ENCODE data around the gene SPATA31E1.

The SPATA31E1 gene

DNA sequence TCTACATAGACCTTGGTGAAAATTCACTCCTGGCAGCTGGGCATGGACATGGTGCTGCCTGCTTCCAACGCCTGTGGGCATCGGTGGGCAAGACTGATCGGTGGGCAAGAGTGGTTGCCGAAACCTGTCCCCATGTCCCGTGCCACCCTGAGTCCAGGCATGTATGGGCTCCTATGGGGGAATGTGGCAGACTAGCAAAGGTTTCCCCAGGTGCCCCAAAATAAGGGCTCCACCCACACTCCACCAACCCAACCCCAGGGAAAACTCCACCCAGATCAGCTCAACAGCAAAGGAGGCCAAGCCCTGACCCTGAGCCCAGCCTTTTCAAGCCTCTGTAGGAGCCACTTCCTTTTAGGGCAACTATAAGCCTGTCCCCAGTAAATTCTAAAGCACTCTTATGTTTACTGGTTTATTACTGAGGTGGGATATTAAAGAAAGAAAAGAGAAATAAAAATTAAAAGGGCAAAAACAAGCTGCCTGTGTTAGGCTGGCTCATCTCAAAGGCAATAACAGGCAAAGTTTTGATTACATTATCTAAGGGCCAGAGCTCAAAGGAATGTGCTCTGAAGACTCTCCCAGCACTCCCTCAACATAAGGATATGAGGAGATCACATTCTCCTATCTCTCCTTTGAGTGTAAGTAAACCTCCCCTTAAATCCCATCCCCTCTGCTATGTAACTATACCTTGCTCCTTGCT is 8.9 kb upstream of the SPATA31E1 start:
- Histone ChIP-seq H3K27ac (ENCODE audit: low read depth, low read length, severe bottlenecking) (peak overlapping the region; percentile 81), H3K4me3 (ENCODE audit: extremely low read depth, insufficient read depth, low read length, poor library complexity, severe bottlenecking) (no peak overlapping the region), H3K36me3 (ENCODE audit: control insufficient read depth, insufficient read depth, low read length) (no peaks in the 10 kb centered on the region), H3K9me3 (ENCODE audit: control insufficient read depth, low read length) (peaks cover 11% of the 10 kb centered on the region), H3K4me1 (ENCODE audit: control insufficient read depth, insufficient read depth, low read length, poor library complexity, severe bottlenecking) (peaks cover 17% of the 10 kb centered on the region)
- 94 to 96% methylated on average over 2 to 5 of the region's 5 CpGs for WGBS, 2 experiments (ENCODE audit: insufficient coverage in 2 of 2)

DNA sequence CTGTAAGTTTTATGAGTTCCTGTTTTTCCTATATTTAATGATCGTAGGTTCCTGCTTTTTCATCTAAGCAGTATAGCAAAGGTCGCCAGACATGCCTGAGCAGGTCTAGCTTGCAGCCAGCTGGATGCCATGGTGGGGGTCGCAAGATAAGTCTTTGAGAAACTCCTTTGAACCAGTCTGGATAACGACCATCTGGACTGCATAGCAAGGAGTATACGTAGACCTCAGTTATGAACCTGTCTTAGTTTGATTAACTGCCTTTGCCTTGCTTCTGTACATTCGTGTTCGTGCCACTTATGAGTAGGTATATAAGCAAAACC is 8.4 kb upstream of the SPATA31E1 start:
- 84 to 88% methylated on average over 6 to 7 of the region's 7 CpGs for WGBS, 2 experiments (ENCODE audit: insufficient coverage in 2 of 2)
- peaks cover 20% of the 10 kb centered on the region for H3K4me1 ChIP-seq (ENCODE audit: control insufficient read depth, insufficient read depth, low read length, poor library complexity, severe bottlenecking)
- peak overlapping the region; percentile 81 for H3K27ac ChIP-seq (ENCODE audit: low read depth, low read length, severe bottlenecking)
- H3K9me3 ChIP-seq (ENCODE audit: control insufficient read depth, low read length) = peaks cover 14% of the 10 kb centered on the region
- no peak overlapping the region for H3K4me3 ChIP-seq (ENCODE audit: extremely low read depth, insufficient read depth, low read length, poor library complexity, severe bottlenecking)
- no peaks in the 10 kb centered on the region for H3K36me3 ChIP-seq (ENCODE audit: control insufficient read depth, insufficient read depth, low read length)

DNA sequence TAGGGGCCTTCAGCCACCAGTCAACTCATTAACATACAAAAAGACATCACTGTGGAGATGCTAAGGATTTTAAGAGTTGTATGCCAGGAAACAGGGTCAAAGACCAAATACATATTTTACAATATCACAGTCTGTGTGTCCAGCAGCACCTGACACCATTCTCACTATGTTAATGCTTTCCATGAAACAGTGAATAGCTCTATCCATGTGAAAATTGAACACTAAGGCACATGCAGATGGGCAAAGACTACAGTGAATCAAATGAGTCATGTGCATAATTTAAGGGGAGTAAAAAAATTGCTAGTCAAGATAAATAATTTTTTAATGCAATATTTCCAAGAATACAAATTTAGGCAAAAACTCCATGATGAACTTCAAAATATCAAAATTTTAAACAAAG is 7.6 kb upstream of the SPATA31E1 start:
- H3K4me1 ChIP-seq (ENCODE audit: control insufficient read depth, insufficient read depth, low read length, poor library complexity, severe bottlenecking) = peaks cover 20% of the 10 kb centered on the region
- H3K4me3 ChIP-seq (ENCODE audit: extremely low read depth, insufficient read depth, low read length, poor library complexity, severe bottlenecking) = no peak overlapping the region
- no peak overlapping the region for H3K27ac ChIP-seq (ENCODE audit: low read depth, low read length, severe bottlenecking)
- H3K9me3 ChIP-seq (ENCODE audit: control insufficient read depth, low read length) = peaks cover 14% of the 10 kb centered on the region
- H3K36me3 ChIP-seq (ENCODE audit: control insufficient read depth, insufficient read depth, low read length) = no peaks in the 10 kb centered on the region

DNA sequence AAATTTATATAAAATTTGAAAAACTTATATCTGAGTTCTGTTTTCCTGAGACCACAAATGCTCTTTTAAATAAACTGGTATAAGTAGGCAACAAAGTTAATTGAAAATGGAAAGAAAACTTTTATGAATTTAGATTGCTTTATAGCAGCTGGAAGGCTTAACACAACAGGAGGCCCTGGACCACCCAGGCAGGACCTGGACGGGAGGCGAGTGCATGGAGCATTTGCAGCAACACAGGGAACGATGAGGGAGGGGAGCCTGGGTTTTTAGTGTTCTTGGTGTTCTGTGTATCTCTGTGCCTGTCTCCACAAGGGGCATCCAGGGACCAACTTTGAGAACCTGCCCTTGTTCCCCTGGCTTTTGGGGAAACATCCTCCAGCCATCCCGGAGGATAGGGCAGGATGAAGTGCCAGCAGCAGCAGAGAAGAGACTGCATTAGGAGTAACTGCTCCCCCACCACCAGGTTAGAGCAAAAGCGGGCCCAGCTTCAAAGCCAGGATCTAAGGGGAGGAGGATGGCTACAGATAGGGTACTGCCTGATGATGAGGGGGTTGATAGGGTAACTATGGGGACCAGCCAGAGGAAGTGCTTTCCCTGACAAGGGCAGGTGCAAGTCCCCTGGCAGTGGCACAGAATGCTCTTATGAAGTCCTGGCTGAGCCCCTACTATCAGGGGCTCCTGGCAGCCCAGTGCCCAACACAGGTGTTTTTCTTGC is 6.7 kb upstream of the SPATA31E1 start:
- Histone ChIP-seq H3K4me3 (ENCODE audit: extremely low read depth, insufficient read depth, low read length, poor library complexity, severe bottlenecking) (no peak overlapping the region), H3K4me1 (ENCODE audit: control insufficient read depth, insufficient read depth, low read length, poor library complexity, severe bottlenecking) (peaks cover 16% of the 10 kb centered on the region), H3K9me3 (ENCODE audit: control insufficient read depth, low read length) (peaks cover 14% of the 10 kb centered on the region), H3K36me3 (ENCODE audit: control insufficient read depth, insufficient read depth, low read length) (no peaks in the 10 kb centered on the region), H3K27ac (ENCODE audit: low read depth, low read length, severe bottlenecking) (no peak overlapping the region)
- 84% methylated on average over 4 of the region's 5 CpGs for WGBS, 2 experiments (ENCODE audit: insufficient coverage in 2 of 2)

DNA sequence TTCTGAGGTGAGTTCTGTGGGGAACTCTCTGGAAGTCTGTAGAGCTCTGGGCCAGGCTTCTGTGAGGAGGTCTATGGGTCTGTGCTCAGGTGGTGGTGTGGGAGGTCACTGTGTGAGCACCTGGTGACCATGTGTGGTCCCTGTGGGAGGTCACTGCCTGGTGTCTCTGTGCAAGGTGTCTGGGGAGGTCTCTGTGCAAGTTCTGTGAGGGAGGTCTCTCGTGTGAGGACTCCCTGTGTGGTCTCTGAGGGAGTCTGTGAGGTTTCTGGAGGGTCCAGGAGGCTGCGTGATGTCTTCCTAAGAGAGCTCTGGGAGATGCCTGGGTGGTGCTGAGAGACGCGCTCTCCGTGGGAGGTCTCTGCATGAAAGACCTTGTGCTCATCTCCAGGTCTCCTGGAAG is 6.0 kb upstream of the SPATA31E1 start:
- peaks cover 14% of the 10 kb centered on the region for H3K9me3 ChIP-seq (ENCODE audit: control insufficient read depth, low read length)
- 88 to 92% methylated on average over 3 to 5 of the region's 5 CpGs for WGBS, 2 experiments (ENCODE audit: insufficient coverage in 2 of 2)
- peaks cover 16% of the 10 kb centered on the region for H3K4me1 ChIP-seq (ENCODE audit: control insufficient read depth, insufficient read depth, low read length, poor library complexity, severe bottlenecking)
- no peak overlapping the region for H3K27ac ChIP-seq (ENCODE audit: low read depth, low read length, severe bottlenecking)
- no peaks in the 10 kb centered on the region for H3K36me3 ChIP-seq (ENCODE audit: control insufficient read depth, insufficient read depth, low read length)
- H3K4me3 ChIP-seq (ENCODE audit: extremely low read depth, insufficient read depth, low read length, poor library complexity, severe bottlenecking) = no peak overlapping the region

DNA sequence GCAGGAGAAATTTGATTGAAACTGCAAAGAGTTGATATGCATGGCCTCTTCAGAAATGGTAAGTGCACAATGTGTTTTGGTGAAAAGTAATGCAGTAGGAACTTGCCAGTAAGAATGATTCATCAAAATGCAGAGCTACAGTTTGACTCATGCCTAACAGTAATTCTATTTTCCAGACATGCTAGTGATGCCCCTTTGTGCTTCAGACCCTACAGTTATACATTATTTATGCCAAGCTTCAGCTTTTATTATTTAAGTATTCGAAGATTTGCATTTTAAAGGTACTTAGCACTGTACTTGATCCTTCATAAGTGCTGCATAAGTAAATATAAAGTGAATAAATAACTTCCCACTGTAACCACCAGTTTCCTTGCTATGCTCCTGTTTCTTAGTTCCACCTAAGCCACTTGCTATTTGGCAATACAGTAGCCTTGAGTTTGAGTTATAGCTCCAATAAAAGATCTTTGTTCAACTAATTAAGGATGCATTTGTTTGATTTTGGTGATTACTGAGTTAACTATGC is 3.6 kb upstream of the SPATA31E1 start:
- Histone ChIP-seq H3K4me3 (ENCODE audit: extremely low read depth, insufficient read depth, low read length, poor library complexity, severe bottlenecking) (no peak overlapping the region), H3K4me1 (ENCODE audit: control insufficient read depth, insufficient read depth, low read length, poor library complexity, severe bottlenecking) (peaks cover 6% of the 10 kb centered on the region), H3K36me3 (ENCODE audit: control insufficient read depth, insufficient read depth, low read length) (no peaks in the 10 kb centered on the region), H3K27ac (ENCODE audit: low read depth, low read length, severe bottlenecking) (no peak overlapping the region), H3K9me3 (ENCODE audit: control insufficient read depth, low read length) (peaks cover 14% of the 10 kb centered on the region)
- no CpG with 5 or more reads among the region's 1 CpG for WGBS, 2 experiments (ENCODE audit: insufficient coverage in 2 of 2)

DNA sequence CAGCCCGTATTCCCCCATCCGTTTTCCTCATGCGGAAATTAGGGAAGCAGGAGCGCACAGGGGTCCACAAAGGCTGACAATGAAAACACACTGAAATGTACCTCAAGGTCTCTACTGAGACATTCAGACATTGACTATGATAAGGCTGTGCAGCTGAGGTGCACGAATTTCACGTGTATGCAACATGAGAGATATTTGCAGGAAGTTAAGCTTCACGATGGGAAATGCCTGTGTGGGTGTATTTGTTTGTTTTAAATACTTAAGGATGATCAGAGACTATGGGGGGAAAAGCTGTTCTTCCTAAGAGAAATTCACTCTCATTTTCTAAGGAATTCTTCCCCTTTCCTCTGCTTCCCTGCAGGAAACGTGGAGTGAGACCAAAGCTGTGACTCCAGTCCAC is 2.6 kb upstream of the SPATA31E1 start:
- WGBS, 2 experiments (ENCODE audit: insufficient coverage in 2 of 2) = 80 to 83% methylated on average over 3 to 6 of the region's 8 CpGs
- H3K4me1 ChIP-seq (ENCODE audit: control insufficient read depth, insufficient read depth, low read length, poor library complexity, severe bottlenecking) = peaks cover 3% of the 10 kb centered on the region
- no peak overlapping the region for H3K27ac ChIP-seq (ENCODE audit: low read depth, low read length, severe bottlenecking)
- H3K36me3 ChIP-seq (ENCODE audit: control insufficient read depth, insufficient read depth, low read length) = no peaks in the 10 kb centered on the region
- H3K4me3 ChIP-seq (ENCODE audit: extremely low read depth, insufficient read depth, low read length, poor library complexity, severe bottlenecking) = no peak overlapping the region
- H3K9me3 ChIP-seq (ENCODE audit: control insufficient read depth, low read length) = peaks cover 14% of the 10 kb centered on the region

DNA sequence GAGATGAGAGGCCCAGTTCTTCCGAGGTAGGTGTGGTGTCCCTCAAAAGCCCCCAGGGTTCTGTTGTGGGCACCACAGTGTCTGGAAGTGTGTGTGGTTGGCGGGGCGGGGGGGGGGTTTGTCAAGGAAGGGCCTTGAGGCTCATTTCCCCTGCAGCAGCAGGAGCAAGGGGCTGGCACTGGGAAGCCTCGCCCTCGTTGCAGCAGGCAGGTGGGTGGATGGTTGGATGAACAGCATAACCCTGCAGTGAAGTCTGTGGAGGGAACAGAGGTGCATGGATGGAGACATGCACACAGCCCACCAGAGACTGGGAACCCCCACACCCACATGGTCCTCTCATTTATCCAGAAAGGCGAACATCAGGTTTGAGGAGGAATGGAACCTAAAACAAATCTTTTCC is 2.0 kb upstream of the SPATA31E1 start:
- Histone ChIP-seq H3K9me3 (ENCODE audit: control insufficient read depth, low read length) (peaks cover 14% of the 10 kb centered on the region), H3K27ac (ENCODE audit: low read depth, low read length, severe bottlenecking) (no peak overlapping the region), H3K4me1 (ENCODE audit: control insufficient read depth, insufficient read depth, low read length, poor library complexity, severe bottlenecking) (peaks cover 3% of the 10 kb centered on the region), H3K36me3 (ENCODE audit: control insufficient read depth, insufficient read depth, low read length) (no peaks in the 10 kb centered on the region), H3K4me3 (ENCODE audit: extremely low read depth, insufficient read depth, low read length, poor library complexity, severe bottlenecking) (no peak overlapping the region)
- 89 to 92% methylated on average over 1 to 4 of the region's 6 CpGs for WGBS, 2 experiments (ENCODE audit: insufficient coverage in 2 of 2)

DNA sequence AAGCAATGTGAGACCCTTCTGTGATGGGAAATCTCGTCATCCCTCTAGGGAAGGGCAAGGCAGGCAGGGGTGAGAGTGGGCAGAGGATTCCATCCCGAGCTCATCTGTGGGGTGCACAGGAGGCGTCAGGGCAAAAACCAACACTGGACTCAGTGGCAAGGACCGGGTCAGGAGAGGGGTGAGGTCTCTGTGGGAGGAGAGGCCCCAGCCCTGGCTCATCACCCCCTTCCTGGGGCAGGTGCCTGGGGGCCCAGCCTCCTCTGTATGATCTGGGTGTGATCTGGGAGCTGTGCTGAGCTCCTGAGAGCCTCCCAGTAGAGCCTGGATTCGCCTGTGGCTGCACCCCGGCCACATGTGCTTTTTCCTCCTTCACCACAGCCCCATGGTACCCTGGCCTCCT is 597 bp downstream of the SPATA31E1 start:
- WGBS, 2 experiments (ENCODE audit: insufficient coverage in 2 of 2) = 94 to 98% methylated on average over 5 to 6 of the region's 6 CpGs
- no peaks in the 10 kb centered on the region for H3K36me3 ChIP-seq (ENCODE audit: control insufficient read depth, insufficient read depth, low read length)

DNA sequence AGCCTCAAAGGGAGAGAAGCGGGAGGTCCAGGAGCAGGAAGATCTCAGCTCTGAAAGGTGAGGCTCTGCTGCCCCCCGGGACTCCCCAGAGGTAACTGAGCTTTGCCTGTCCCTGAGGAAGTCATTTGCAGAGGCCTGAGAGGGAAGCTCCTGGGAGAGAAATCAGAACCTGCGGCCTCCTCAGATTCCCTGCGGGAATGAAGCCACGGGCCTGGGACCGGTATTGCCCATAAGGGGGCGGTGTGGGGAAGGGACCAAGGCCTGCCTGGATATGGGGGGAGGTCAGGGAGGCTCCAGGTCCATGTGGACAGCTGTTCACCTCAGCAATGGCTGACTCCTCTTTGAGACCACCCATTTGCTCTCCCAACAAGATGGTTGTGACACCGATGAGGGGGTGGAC is 1.3 kb downstream of the SPATA31E1 start:
- H3K4me3 ChIP-seq (ENCODE audit: extremely low read depth, insufficient read depth, low read length, poor library complexity, severe bottlenecking) = no peak overlapping the region
- H3K9me3 ChIP-seq (ENCODE audit: control insufficient read depth, low read length) = peaks cover under 1% of the 10 kb centered on the region
- no peak overlapping the region for H3K27ac ChIP-seq (ENCODE audit: low read depth, low read length, severe bottlenecking)
- H3K36me3 ChIP-seq (ENCODE audit: control insufficient read depth, insufficient read depth, low read length) = no peaks in the 10 kb centered on the region
- H3K4me1 ChIP-seq (ENCODE audit: control insufficient read depth, insufficient read depth, low read length, poor library complexity, severe bottlenecking) = peaks cover 2% of the 10 kb centered on the region
- WGBS, 2 experiments (ENCODE audit: insufficient coverage in 2 of 2) = 79 to 83% methylated on average over 3 to 6 of the region's 8 CpGs

More for the DNA sequence above, 597 bp downstream of the SPATA31E1 start:
- Histone ChIP-seq H3K27ac (ENCODE audit: low read depth, low read length, severe bottlenecking) (no peak overlapping the region), H3K4me3 (ENCODE audit: extremely low read depth, insufficient read depth, low read length, poor library complexity, severe bottlenecking) (no peak overlapping the region), H3K4me1 (ENCODE audit: control insufficient read depth, insufficient read depth, low read length, poor library complexity, severe bottlenecking) (peaks cover 3% of the 10 kb centered on the region), H3K9me3 (ENCODE audit: control insufficient read depth, low read length) (peaks cover 8% of the 10 kb centered on the region)

Measured in mesodermal cell (in vitro differentiated cells).